NK-92 treated with Interleukin-12 subunit alpha and Interleukin-12 subunit beta, amount 100 ng/mL, for 24 hours (cell line): Measurements from ENCODE around the gene COQ8B.
"Not testable (repeated sequence)": the region's sequence is repeated elsewhere in the genome, so short reads cannot be mapped to it uniquely, and the experiment has no call there.

Experiments used
- DNase-seq: peaks from one replicate; lab custom pipeline; 2025; lab: John Stamatoyannopoulos, UW

COQ8B gene

DNA sequence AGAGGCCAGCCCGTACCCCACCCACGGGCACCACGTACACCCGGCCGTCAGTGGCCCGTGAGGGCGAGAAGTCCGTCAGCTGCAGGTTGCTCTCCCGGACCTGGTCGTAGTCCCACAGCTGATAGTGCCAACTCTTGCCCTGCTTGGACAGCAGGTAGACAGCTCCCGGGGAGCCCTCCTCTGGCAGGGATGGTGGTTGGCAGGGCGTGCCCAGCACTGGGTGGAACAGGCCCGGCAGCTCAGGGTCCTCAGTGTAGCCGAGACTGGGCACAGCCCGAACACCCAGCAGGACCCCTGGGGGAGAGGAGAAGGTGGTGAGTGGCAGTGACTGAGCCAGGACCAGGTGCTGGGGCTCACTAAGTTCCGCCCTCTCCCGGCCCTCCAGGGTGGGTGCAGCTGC is 25.8 kb upstream of the COQ8B start:
- DNase-seq = no peak

- no peak for DNase-seq
These were observed 25.1 kb upstream of the COQ8B start for GRCh38 chr19:40741527-40742390.

DNA sequence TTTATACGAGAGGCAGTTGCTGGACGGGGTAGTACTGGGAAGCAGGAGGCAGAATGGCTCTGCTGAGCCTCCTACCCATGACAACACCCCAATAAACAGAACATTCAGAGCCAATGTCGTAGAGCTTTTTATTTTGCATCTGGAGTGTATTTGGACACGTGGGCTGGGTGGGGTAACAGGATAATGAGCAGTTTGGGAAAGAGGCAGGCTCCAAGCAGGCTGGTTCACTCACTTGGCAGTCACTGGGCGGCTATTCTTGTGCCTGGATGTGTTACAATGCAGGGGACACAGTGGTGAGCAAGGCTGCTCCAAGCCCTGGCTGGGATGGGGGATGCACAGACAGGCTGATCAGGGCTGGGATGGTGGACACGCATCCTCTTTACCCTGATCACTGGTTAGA is 24.1 kb upstream of the COQ8B start:
- no peak for DNase-seq

DNA sequence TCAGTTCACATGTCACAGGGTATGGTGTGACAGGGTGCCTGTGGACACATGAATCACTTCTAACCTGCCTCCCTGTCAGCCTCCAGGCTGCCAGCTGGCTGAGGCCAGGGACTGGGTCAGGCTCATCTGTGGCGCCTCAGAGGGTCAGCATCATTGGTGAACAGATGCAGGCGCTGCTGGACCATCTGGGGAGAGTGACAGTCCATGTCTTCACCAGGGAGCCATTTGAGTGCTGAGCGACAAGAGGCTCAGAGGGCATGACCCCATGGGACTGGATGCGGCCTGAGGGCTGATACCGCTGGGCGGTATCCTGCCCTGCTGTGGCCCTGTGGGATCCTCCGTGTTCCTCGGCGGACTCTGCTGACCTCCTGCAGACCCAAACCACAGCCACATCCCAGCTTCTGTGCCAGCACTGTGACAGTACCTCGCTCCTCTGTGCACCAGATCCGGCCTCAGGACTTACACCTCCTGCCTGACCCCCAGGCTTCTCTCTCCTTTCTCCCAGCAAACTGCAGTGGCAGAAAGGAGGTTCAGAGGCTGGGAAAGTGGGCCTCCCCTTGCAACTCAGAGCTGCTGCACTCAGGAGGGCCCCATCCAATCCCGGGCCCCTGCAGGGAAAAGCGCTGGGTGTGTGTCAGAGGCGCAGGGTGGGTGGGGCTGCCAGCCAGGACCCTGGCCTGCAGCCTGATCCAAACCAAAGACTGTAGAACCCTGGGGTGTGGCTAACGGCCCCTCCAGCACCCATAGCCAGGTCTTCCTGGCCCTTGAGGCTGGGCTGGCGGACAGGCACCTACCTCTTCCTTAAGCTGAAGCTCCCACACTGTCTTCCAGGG is 23.4 kb upstream of the COQ8B start:
- DNase-seq = no peak

GRCh38 chr19:40739030-40739839 is 22.5 kb upstream of the COQ8B start:
- DNase-seq = no peak

GRCh38 chr19:40737102-40737644 is 20.5 kb upstream of the COQ8B start:
- no peak for DNase-seq

GRCh38 chr19:40736661-40737060 is 20.0 kb upstream of the COQ8B start:
- DNase-seq = no peak

GRCh38 chr19:40735013-40735771 is 18.5 kb upstream of the COQ8B start:
- DNase-seq = no peak

DNA sequence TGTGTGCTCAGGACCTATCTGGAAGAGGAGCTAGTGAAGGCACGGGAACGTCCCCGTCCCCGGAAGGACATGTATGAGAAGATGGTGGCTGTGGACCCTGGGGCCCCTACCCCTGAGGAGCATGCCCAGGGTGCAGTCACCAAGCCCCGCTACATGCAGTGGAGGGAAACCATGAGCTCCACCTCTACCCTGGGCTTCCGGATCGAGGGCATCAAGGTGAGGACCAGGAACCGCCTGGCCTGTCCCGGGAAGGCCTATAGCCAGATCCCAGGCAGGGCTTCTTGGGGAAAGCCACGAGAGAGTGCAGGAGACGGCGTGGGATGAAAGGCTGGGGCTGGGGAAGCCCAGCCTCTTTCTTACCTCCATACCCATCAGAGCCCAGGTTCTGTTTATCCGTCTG is 16.5 kb upstream of the COQ8B start:
- no peak for DNase-seq

- not testable (repeated sequence) for DNase-seq
These were observed 15.6 kb upstream of the COQ8B start for GRCh38 chr19:40732304-40732703.

- DNase-seq = not testable (repeated sequence)
These were observed 13.4 kb upstream of the COQ8B start for GRCh38 chr19:40730065-40730464.

GRCh38 chr19:40726279-40726678 is 9.6 kb upstream of the COQ8B start:
- no peak for DNase-seq

- no peak for DNase-seq
These were observed 8.2 kb upstream of the COQ8B start for GRCh38 chr19:40724855-40725254.

DNA sequence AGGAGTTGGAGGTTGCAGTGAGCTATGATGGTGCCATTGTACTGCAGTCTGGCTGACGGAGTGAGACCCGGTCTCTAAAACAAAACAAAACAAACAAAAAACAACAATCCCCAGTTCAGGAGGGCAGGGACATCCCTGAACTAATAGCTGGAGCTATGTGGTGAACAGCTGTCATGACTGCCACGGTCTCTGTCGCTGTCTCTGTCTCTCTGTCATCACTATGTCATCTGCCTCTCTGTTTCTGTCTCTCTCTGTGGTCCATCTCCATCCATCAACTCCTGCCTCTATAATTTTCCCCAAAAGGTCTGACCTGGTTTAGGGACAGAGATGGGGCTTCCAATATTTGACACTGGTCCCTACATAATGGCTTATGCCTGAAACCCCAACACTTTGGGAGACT is 7.6 kb upstream of the COQ8B start:
- DNase-seq = no peak

- DNase-seq = no peak
These were observed 7.1 kb upstream of the COQ8B start for GRCh38 chr19:40723661-40724254.

- no peak for DNase-seq
These were observed 5.4 kb upstream of the COQ8B start for GRCh38 chr19:40721936-40722661.

DNA sequence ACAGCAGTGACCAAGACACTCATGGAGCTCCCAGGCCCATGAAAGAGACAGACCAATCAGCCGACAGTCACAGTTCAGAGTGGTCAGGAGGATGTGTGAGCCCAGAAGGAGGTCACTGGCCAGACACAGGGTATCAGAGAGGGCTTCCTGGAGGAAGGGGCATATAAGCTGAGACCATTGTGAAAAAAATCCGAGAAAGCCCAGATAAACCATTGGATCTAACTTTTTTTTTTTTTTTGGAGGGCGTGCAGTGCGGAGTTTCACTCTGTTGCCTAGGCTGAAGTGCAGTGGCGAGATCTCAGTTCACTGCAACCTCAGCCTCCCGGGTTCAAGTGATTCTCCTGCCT is 4.4 kb upstream of the COQ8B start:
- DNase-seq = no peak

DNA sequence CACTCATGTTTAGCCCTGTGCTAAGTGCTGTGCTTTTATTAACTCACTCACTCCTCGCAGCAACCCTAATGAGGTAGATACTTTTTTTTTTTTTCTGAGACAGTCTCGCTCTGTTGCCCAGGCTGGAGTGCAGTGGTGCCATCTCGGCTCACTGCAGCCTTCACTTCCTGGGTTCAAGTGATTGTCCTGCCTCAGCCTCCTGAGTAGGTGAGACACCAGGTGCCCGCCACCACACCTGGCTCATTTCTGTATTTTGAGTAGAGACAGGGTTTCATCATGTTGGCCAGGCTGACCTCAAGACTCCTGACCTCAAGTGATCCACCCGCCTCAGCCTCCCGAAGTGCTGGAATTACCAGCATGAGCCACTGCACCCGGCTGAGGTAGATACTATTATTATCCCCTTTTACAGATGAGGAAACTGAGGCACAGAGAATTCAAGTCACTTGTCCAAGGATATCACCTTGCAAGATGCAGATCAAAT is 2.8 kb upstream of the COQ8B start:
- DNase-seq = no peak

DNA sequence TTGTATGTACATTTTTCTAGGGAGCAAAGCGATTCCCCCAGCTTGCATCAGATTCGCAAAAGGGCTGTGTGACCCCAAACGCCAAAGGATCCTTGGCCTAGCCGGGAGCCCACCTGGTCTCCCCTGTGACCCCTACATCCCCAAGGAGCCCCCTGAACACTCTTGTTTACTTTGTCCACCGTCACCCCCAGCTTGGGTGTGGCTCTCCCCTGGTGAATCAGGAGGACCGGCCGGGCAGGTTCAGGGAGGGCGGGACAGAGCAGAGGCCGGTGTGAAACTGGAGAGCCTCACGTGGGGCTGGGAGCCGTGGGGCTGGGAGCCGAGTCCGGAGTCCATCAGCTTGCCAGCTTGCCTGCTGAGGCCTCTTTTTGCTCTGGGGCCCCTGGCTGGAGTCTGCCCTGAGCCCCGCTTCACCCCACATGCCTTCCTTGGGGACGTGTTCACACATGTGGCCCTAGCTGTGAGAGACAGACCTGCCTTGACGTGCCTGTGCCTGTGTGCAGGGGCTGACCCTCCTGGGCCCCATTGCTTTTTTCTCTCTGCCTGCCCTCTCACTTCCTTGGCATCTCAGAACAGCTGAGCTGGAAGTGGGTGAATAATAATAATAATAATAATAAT is 2.2 kb upstream of the COQ8B start:
- no peak for DNase-seq
